IMR-90 (cell line): ENCODE results near the gene PRRX1. TPM values are rescaled to one million over a fixed set of nuclear protein-coding genes. Genes with fewer than 3 reads are reported as not detected.

ENCODE experiments used
- ATAC-seq: fragments of 200-7000 bp; cut with Tn5 transposase; 2 replicates; pipeline ENCODE4 v1.9.1; 2020; ENCODE audit warnings: low read depth, mild to moderate bottlenecking, moderate library complexity
- BruUV-seq: library from RNA; stranded (reverse); fragments of 400-500 nt; replicated peaks from 2 replicates; lab custom pipeline; 2021; lab: Mats Ljungman, UMichigan
- CTCF ChIA-PET: fragments of 300-600 bp; formaldehyde crosslinking; extraction: SDS; loops from one replicate; lab custom pipeline; 2021; ENCODE audit warnings: antibody characterized with exemption; lab: Yijun Ruan, JAX
- POLR2A ChIA-PET: fragments of 300-600 bp; sonication (Branson Sonifier 250); formaldehyde crosslinking; loops from one replicate; lab custom pipeline; 2022; ENCODE audit warnings: antibody characterized with exemption; ENCODE audit not compliant: unreplicated experiment; lab: Charles Lee
- DNase-seq: peaks from one replicate; pipeline ENCODE4 v3.0.0; 2013
- H2AFZ ChIP-seq: replicated peaks from 2 replicates; pipeline ENCODE3; 2013; ENCODE audit warnings: low read length, mild to moderate bottlenecking; ENCODE audit not compliant: poor library complexity
- H2AK5ac ChIP-seq: 2 replicates; pipeline ENCODE4 v1.6.1; 2013; ENCODE audit warnings: low read depth, low read length, inconsistent platforms
- H2AK9ac ChIP-seq: replicated peaks from 2 replicates; pipeline ENCODE3; 2013; ENCODE audit warnings: mild to moderate bottlenecking, low read depth, low read length, moderate library complexity; ENCODE audit not compliant: poor library complexity
- H2BK120ac ChIP-seq: 2 replicates; pipeline ENCODE4 v1.6.1; 2013; ENCODE audit warnings: low read depth, low read length, inconsistent platforms
- H2BK15ac ChIP-seq: 3 replicates; pipeline ENCODE4 v1.6.1; 2013; ENCODE audit warnings: low read depth, low read length, inconsistent platforms
- H2BK20ac ChIP-seq: 2 replicates; pipeline ENCODE4 v1.6.1; 2013; ENCODE audit warnings: low read depth, mild to moderate bottlenecking, inconsistent platforms, low read length, moderate library complexity
- H2BK5ac ChIP-seq: 2 replicates; pipeline ENCODE4 v1.6.1; 2013; ENCODE audit warnings: mild to moderate bottlenecking, low read depth, low read length, inconsistent platforms; ENCODE audit not compliant: poor library complexity, severe bottlenecking
- H3K14ac ChIP-seq: replicated peaks from 2 replicates; pipeline ENCODE4 v1.6.1; 2013; ENCODE audit warnings: low read depth, low read length, inconsistent platforms
- H3K18ac ChIP-seq: 2 replicates; pipeline ENCODE4 v1.6.1; 2013; ENCODE audit warnings: low read depth, low read length, control low read depth
- H3K23ac ChIP-seq: 2 replicates; pipeline ENCODE4 v1.6.1; 2013; ENCODE audit warnings: low read depth, low read length, inconsistent platforms
- H3K27ac ChIP-seq: 2 replicates; pipeline ENCODE4 v1.5.1; 2013; ENCODE audit warnings: mild to moderate bottlenecking, control low read depth, low read length; ENCODE audit not compliant: insufficient read depth
- H3K27me3 ChIP-seq: 2 replicates; pipeline ENCODE4 v1.6.1; 2013; ENCODE audit warnings: low read length; ENCODE audit not compliant: control insufficient read depth, insufficient read depth
- H3K36me3 ChIP-seq: 2 replicates; pipeline ENCODE4 v1.6.1; 2013; ENCODE audit warnings: low read length, mixed read lengths; ENCODE audit not compliant: control insufficient read depth, insufficient read depth
- H3K4ac ChIP-seq: 2 replicates; pipeline ENCODE4 v1.6.1; 2013; ENCODE audit warnings: low read depth, low read length, inconsistent platforms
- H3K4me1 ChIP-seq: 2 replicates; pipeline ENCODE4 v1.6.1; 2013; ENCODE audit warnings: low read length, mixed read lengths; ENCODE audit not compliant: control insufficient read depth, insufficient read depth
- H3K4me2 ChIP-seq: 2 replicates; pipeline ENCODE4 v1.6.1; 2013; ENCODE audit warnings: low read depth, mild to moderate bottlenecking, control low read depth, low read length, moderate library complexity
- H3K4me3 ChIP-seq: 2 replicates; pipeline ENCODE4 v1.5.1; 2013; ENCODE audit warnings: low read depth, mild to moderate bottlenecking, control low read depth, low read length, moderate library complexity; ENCODE audit not compliant: insufficient read depth
- H3K56ac ChIP-seq: 2 replicates; pipeline ENCODE4 v1.6.1; 2013; ENCODE audit warnings: low read length, inconsistent platforms; ENCODE audit not compliant: insufficient read depth; ENCODE audit errors: extremely low read depth
- H3K79me1 ChIP-seq, 2 experiments: 2 replicates each; pipeline ENCODE4 v1.6.1; 2013; ENCODE audit warnings: low read length in 2 of 2, inconsistent platforms in 1 of 2, low read depth in 1 of 2
- H3K9ac ChIP-seq: 2 replicates; pipeline ENCODE4 v1.6.1; 2013; ENCODE audit warnings: low read depth, low read length, control low read depth
- H3K9me1 ChIP-seq: 2 replicates; pipeline ENCODE4 v1.6.1; 2013; ENCODE audit warnings: low read length, inconsistent platforms; ENCODE audit not compliant: insufficient read depth
- H3K9me3 ChIP-seq: 2 replicates; pipeline ENCODE4 v1.6.1; 2013; ENCODE audit warnings: low read length; ENCODE audit not compliant: control insufficient read depth, insufficient read depth
- H4K20me1 ChIP-seq: 2 replicates; pipeline ENCODE4 v1.6.1; 2013; ENCODE audit warnings: low read length, inconsistent platforms; ENCODE audit not compliant: insufficient read depth
- H4K5ac ChIP-seq: 2 replicates; pipeline ENCODE4 v1.6.1; 2013; ENCODE audit warnings: mild to moderate bottlenecking, low read depth, low read length, control low read depth
- H4K8ac ChIP-seq, 2 experiments: 2 replicates each; pipeline ENCODE4 v1.6.1; 2013; ENCODE audit warnings: low read depth in 2 of 2, low read length in 2 of 2, control low read depth in 1 of 2, inconsistent platforms in 1 of 2
- H4K91ac ChIP-seq: 2 replicates; pipeline ENCODE4 v1.6.1; 2013; ENCODE audit warnings: low read depth, low read length, inconsistent platforms; ENCODE audit not compliant: insufficient read depth
- BHLHE40 ChIP-seq: fragments of 150-350 bp; IDR thresholded peaks from 2 replicates; pipeline ENCODE4 v1.6.1; 2016; ENCODE audit warnings: mild to moderate bottlenecking, low read depth, low read length
- CEBPB ChIP-seq: IDR thresholded peaks from 2 replicates; pipeline ENCODE4 v1.6.1; 2012; ENCODE audit warnings: low read depth, low read length, improper control_type of control experiment
- CHD1 ChIP-seq: IDR thresholded peaks from 2 replicates; pipeline ENCODE4 v1.6.1; 2012; ENCODE audit warnings: low read depth, low read length, improper control_type of control experiment
- CTCF ChIP-seq: conservative IDR thresholded peaks from 2 replicates; pipeline ENCODE4 v1.5.1; 2012; ENCODE audit warnings: mild to moderate bottlenecking, low read depth, low read length, improper control_type of control experiment
- ELK1 ChIP-seq: fragments of 150-350 bp; IDR thresholded peaks from 2 replicates; pipeline ENCODE4 v1.6.1; 2016; ENCODE audit warnings: low read depth, mild to moderate bottlenecking, low read length, moderate library complexity, borderline replicate concordance
- MAFK ChIP-seq: IDR thresholded peaks from 2 replicates; pipeline ENCODE4 v1.6.1; 2012; ENCODE audit warnings: low read depth, low read length, improper control_type of control experiment
- MAZ ChIP-seq: IDR thresholded peaks from 2 replicates; pipeline ENCODE4 v1.6.1; 2012; ENCODE audit warnings: low read depth, mild to moderate bottlenecking, low read length, improper control_type of control experiment, moderate library complexity, borderline replicate concordance
- MXI1 ChIP-seq: IDR thresholded peaks from 2 replicates; pipeline ENCODE4 v1.6.1; 2012; ENCODE audit warnings: low read depth, mild to moderate bottlenecking, low read length, moderate library complexity, borderline replicate concordance
- NFE2L2 ChIP-seq: fragments of 150-350 bp; IDR thresholded peaks from 2 replicates; pipeline ENCODE4 v1.6.1; 2016; ENCODE audit warnings: low read depth, mild to moderate bottlenecking, low read length
- POLR2A ChIP-seq: IDR thresholded peaks from 2 replicates; pipeline ENCODE4 v1.6.1; 2012; ENCODE audit warnings: mild to moderate bottlenecking, low read depth, low read length
- RAD21 ChIP-seq: IDR thresholded peaks from 2 replicates; pipeline ENCODE4 v1.6.1; 2012; ENCODE audit warnings: low read length, improper control_type of control experiment
- RFX5 ChIP-seq: IDR thresholded peaks from 2 replicates; pipeline ENCODE4 v1.8.0; 2012; ENCODE audit warnings: low read depth, mild to moderate bottlenecking, low read length, moderate library complexity
- SMC3 ChIP-seq: fragments of 150-350 bp; IDR thresholded peaks from 2 replicates; pipeline ENCODE4 v1.6.1; 2016; ENCODE audit warnings: low read depth, mild to moderate bottlenecking, antibody characterized with exemption, low read length, moderate library complexity
- USF2 ChIP-seq: fragments of 150-350 bp; IDR thresholded peaks from 2 replicates; pipeline ENCODE4 v1.6.1; 2017; ENCODE audit warnings: mild to moderate bottlenecking, antibody characterized with exemption, low read length, low read depth
- WGBS, 2 experiments: methylation state at CpG; one replicate each; pipeline versions ENCODE4 v1.1.5 to v1.1.7; 2013; ENCODE audit warnings: missing lambda C conversion rate in 2 of 2; ENCODE audit not compliant: insufficient read length in 1 of 2; ENCODE audit errors: extremely low coverage in 2 of 2; 5-methylcytosine and 5-hydroxymethylcytosine counted together
- dilution Hi-C: fragments of 300-500 bp; cut with HindIII; formaldehyde crosslinking; loops from one replicate; pipeline ENCODE4 v1.14.3; 2018; ENCODE audit warnings: low sequenced_read_pairs; ENCODE audit not compliant: unreplicated experiment
- in situ Hi-C: fragments of 300-500 bp; cut with MboI; formaldehyde crosslinking; loops from 3 replicates; pipeline ENCODE4 v1.14.3; 2019; ENCODE audit warnings: low sequenced_read_pairs, inconsistent platforms, mixed read lengths
- intact Hi-C: fragments of 100-400 bp; cut with micrococcal nuclease; formaldehyde crosslinking; loops from 2 replicates; pipeline ENCODE4 v1.10.0; 2022
- polyA plus RNA-seq, 3 experiments: library from polyadenylated mRNA; depleted of rRNA; stranded (reverse); fragments of >200 nt; gene quantifications; 2 replicates each; pipeline ENCODE4 v1.2.3, GENCODE V29; 2012; ENCODE audit warnings: low replicate concordance in 1 of 3
- total RNA-seq: library from RNA; depleted of rRNA; stranded (reverse); fragments of >200 nt; gene quantifications from 2 replicates; pipeline ENCODE4 v1.2.3, GENCODE V29; 2012

Gene PRRX1
- total and polyA plus RNA-seq, 2 of the 4 experiments (the other 2 are of a cell fraction), result 50.0 to 65.4 TPM

GRCh38 chr1:170671629-170671963 is 7.7 kb downstream of the PRRX1 start:
- H3K14ac ChIP-seq, result no peak overlapping the region; the same call in none of the 2 replicates
- ChIA-PET POLR2A (no interaction called here), CTCF (no interaction called here)
- no peak overlapping the region for H3K56ac ChIP-seq
- no peak overlapping the region for H2BK5ac ChIP-seq
- dilution Hi-C loops (no loop called here), in situ Hi-C loops (loop anchor here (25.0 kb wide), 1 partner anchor 734 kb away; no protein-coding TSS in a partner anchor), intact Hi-C loops (no loop called here)
- H4K5ac ChIP-seq, result peak overlapping the region; percentile 20; the same call in 1 of the 2 replicates
- no peak overlapping the region for H2AK9ac ChIP-seq
- no peak overlapping the region for H3K27ac ChIP-seq
- peaks cover 9% of the 10 kb centered on the region for H3K4me1 ChIP-seq
- 80% methylated on average over 1 of the region's 4 CpGs; no CpG with 5 or more reads in 1 of the 2 experiments for WGBS, 2 experiments
- H3K9me3 ChIP-seq, result no peaks in the 10 kb centered on the region; the same call in 1 of the 2 replicates
- no peak overlapping the region for H2AFZ ChIP-seq
- no peak overlapping the region for H3K18ac ChIP-seq
- no TSS peak for BruUV-seq
- H3K4ac ChIP-seq, result peak overlapping the region; percentile 13; the same call in 1 of the 2 replicates
- 0 out of 4 replicates have a peak overlapping the region, but pooled peaks of 1 of the 2 experiments have one; percentile 26 for H4K8ac ChIP-seq
- H4K91ac ChIP-seq, result no peak overlapping the region; the same call in 1 of the 2 replicates
- DNase-seq (no peak), ATAC-seq (no peak)
- peak overlapping the region; percentile 48; the same call in 1 of the 2 replicates for H3K4me2 ChIP-seq
- peak overlapping the region; percentile 10; the same call in 1 of the 2 replicates for H2AK5ac ChIP-seq
- no peak overlapping the region for H3K9ac ChIP-seq
- 0 out of 2 replicates have a peak, but pooled peaks cover 3% of the 10 kb centered on the region for H3K9me1 ChIP-seq
- no peak overlapping the region; the same call in 1 of the 2 replicates for H3K23ac ChIP-seq
- H2BK20ac ChIP-seq, result no peak overlapping the region
- H2BK120ac ChIP-seq, result no peak overlapping the region
- no peaks in the 10 kb centered on the region for H4K20me1 ChIP-seq
- H3K27me3 ChIP-seq, result no peaks in the 10 kb centered on the region
- no peak overlapping the region for H3K4me3 ChIP-seq
- TF ChIP-seq CHD1, result no peak
- TF ChIP-seq NFE2L2, result no peak
- TF ChIP-seq ELK1, result no peak
- no peak for TF ChIP-seq MAFK
- no peak for TF ChIP-seq RAD21
- TF ChIP-seq USF2, result no peak
- TF ChIP-seq MAZ, result no peak
- no peak for TF ChIP-seq MXI1
- no peak for TF ChIP-seq CTCF
- no peak for TF ChIP-seq RFX5
- TF ChIP-seq BHLHE40, result no peak
- TF ChIP-seq CEBPB, result no peak
- no peak for TF ChIP-seq SMC3
- TF ChIP-seq POLR2A, result no peak
- peaks cover 9% of the 10 kb centered on the region; the same call in 1 of the 2 replicates for H3K36me3 ChIP-seq
- no peak overlapping the region for H2BK15ac ChIP-seq
- H3K79me1 ChIP-seq, result peaks cover 38 to 68% of the 10 kb centered on the region in 2 experiments
